GM20000 (cell line): ENCODE data around the gene PRDM5.
"Not testable (repeated sequence)": the region's sequence is repeated elsewhere in the genome, so short reads cannot be mapped to it uniquely, and the experiment has no call there.

Experiments
- DNase-seq: peaks from one replicate; pipeline ENCODE4 v3.0.0; 2012; ENCODE audit warnings: low spot score
- CTCF ChIP-seq: IDR thresholded peaks from 2 replicates; pipeline ENCODE4 v1.5.1; 2012; ENCODE audit warnings: mild to moderate bottlenecking, control low read depth; ENCODE audit errors: extremely low read depth, missing control alignments

PRDM5 gene

GRCh38 chr4:120761070-120761469 is 161.5 kb downstream of the PRDM5 start:
- no peak for DNase-seq
- no peak for TF ChIP-seq CTCF

- DNase-seq: no peak
- TF ChIP-seq CTCF: no peak
Observed at GRCh38 chr4:120760047-120760446, 162.5 kb downstream of the PRDM5 start.

- TF ChIP-seq CTCF: no peak
Observed at GRCh38 chr4:120755864-120756263, 166.7 kb downstream of the PRDM5 start.

GRCh38 chr4:120754590-120754989 is 167.9 kb downstream of the PRDM5 start:
- DNase-seq: no peak
- no peak for TF ChIP-seq CTCF

More at GRCh38 chr4:120755864-120756263, 166.7 kb downstream of the PRDM5 start:
- DNase-seq: no peak

- no peak for TF ChIP-seq CTCF
- DNase-seq: no peak
Observed at GRCh38 chr4:120753854-120754253, 168.7 kb downstream of the PRDM5 start.

- TF ChIP-seq CTCF: no peak
- no peak for DNase-seq
Observed at GRCh38 chr4:120750152-120750525, 172.4 kb downstream of the PRDM5 start.

- peak; percentile 18 for DNase-seq
- TF ChIP-seq CTCF: no peak
Observed at GRCh38 chr4:120749445-120750151, 172.9 kb downstream of the PRDM5 start.

GRCh38 chr4:120741636-120742035 is 180.9 kb downstream of the PRDM5 start:
- not testable (repeated sequence) for DNase-seq
